Right renal cortex interstitium (tissue), 3 donors: ENCODE measurements around the gene OR6Q1. TPM values are rescaled to one million over a fixed set of nuclear protein-coding genes. Genes with fewer than 3 reads are reported as not detected.

Experiments
- DNase-seq, 3 donors: peaks; one replicate each; pipeline ENCODE4 v3.0.0-alpha.2; 2013; ENCODE audit warnings: low read depth in 3 of 3, low spot score in 2 of 3
- polyA plus RNA-seq, 3 donors: library from polyadenylated mRNA; unstranded; fragments of 120-200 nt; gene quantifications; one replicate each; pipeline ENCODE4 v1.2.1, GENCODE V29; 2013; ENCODE audit not compliant: insufficient read length in 3 of 3

Gene OR6Q1
- polyA plus RNA-seq, 3 donors = not detected

DNA sequence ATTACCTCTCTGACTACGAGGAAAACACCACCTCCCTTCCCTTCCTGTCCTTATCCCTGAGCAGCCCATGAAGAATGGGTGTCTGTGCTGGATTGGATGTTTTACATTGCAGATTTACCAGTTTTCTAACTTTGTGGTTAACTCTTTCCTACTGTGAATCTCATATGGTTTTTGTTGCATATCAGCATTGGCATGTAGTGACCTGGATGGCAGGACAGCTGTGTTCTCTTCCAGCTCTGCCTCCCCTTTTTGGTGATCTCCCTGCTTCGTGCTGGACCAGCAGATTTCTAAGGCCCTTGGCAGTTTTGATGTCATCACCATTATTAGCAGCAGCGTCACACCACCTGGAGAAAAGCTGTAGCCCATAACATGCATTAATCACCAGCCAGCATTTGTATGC is 26.7 kb downstream of the OR6Q1 start:
- no peak for DNase-seq

DNA sequence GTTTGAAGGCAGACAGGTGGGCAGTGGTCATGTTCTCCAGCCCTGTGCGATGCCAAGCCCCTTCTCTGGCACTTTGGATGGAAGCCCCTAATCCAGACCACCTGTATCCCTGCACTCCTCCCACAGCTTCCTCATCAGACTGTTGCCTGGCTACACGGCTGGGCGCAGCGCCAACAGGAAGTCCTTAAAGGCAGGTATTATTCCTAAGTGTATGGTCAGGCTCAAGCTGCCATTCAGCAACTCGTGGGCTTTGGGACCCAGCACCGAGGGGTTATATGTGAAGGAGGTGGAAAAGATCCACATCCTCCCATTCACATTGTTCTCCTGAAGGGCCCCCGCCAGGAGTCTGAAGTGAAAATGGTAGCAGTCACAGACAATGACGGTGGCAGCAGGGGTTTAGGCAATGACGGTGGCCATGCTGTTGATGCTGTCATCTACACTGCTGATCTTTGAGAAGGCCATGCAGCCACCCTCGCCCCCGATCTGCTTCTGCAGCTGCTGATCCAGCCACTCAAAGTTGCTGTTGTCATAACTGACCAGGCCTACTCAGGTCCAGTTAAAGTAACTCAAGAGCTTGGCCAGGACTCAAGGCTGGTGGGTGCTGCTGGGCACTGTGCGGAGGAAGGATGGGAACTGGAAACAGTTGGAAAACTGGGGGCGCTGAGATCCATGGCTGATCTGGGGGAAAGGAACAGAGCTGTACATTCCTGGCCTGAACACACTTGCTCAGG is 27.7 kb downstream of the OR6Q1 start:
- no peak for DNase-seq

- DNase-seq = no peak
These were observed 28.2 kb downstream of the OR6Q1 start for GRCh38 chr11:58059007-58059350.

DNA sequence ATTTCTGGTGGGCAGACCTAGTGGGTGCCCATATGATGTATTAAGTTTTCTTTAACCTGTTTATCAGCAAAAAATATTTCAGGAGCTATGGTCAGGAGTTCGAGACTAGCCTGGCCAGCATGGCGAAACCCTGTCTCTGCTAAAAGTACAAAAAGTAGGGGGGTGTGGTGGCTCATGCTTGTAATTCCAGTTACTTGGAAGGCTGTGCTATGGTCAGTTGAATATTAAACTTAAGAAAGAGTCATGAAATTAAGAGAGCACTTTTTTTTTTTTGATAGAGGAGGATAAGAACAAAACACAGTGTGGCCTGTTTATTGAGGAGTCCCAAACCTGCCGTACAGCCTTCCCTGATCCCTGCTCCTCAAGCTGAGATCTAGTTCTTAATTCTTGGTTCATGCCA is 29.8 kb downstream of the OR6Q1 start:
- no peak for DNase-seq

DNA sequence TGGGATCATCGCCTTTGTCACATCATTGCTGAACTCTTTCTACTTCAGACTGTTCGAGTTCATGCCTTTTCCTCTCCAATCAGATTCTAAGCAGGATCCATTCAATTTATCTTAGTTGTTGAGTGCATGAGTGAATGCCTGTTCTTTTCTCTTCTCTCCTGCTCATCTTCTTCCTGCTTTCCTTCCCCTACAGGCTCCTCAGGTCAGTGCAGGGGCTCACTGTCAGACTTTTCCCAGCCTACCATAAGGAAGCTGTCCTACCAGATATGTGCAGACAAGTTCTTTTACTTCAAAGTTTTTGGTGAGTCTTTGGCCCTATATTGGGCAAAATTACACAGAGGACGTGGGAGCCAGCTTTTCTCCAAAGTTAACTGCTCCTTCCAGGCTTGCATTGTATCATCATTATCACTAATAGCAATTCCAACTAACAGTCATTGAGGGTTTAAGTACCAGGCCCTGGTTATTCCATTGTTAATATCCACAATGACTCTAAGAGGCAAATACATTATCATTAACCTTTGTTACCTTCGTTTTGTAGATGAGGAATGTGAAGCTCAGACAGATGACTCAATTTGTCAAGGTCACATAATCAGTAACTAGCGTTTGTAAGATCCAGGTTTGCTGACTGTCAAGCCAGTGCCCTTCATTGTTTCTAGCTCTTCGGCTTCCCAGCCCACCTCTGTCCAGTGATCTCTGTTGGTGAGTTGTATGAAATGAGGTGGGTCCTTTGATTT is 30.4 kb downstream of the OR6Q1 start:
- DNase-seq = no peak

DNA sequence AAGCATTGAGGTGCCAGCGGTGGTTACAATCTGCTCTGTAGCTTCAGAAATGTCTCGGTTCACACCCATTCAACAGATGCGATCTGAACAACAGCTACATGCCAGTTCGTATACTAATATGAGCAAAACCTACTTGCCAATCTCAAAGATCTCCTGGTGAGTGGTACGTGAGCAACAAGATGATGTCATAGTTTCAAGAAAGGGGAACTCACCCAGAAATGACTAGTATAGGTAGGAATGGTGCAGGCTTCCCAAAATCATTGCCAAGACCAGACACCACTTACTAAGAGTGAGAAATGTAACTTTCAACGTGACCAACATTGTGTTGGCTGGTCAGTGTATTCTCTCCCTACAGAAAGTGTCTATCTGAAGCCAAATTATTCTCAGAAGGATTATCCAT is 31.1 kb downstream of the OR6Q1 start:
- DNase-seq = no peak

DNA sequence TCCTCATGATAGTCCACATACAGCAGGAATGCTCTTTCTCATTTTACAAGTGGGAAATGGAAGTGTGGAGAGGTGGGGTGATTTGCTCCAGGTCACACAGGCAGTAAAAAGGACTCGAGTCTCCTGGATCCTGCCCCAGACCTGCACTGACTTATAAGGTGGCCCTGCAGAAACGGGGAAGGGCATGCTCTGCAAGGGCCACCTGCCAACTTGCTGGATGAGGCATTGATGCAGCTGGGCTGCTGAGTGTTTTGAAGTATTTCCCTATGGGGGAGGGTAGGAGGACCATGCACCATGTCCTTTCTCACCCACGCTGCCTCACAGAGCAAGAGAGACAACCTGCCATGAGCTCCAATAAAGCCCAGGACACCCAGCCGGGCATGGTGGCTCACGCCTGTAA is 36.9 kb downstream of the OR6Q1 start:
- DNase-seq = no peak

GRCh38 chr11:58068655-58069054 is 37.9 kb downstream of the OR6Q1 start:
- no peak for DNase-seq

- no peak for DNase-seq
These were observed 39.8 kb downstream of the OR6Q1 start for GRCh38 chr11:58070585-58070984.

DNA sequence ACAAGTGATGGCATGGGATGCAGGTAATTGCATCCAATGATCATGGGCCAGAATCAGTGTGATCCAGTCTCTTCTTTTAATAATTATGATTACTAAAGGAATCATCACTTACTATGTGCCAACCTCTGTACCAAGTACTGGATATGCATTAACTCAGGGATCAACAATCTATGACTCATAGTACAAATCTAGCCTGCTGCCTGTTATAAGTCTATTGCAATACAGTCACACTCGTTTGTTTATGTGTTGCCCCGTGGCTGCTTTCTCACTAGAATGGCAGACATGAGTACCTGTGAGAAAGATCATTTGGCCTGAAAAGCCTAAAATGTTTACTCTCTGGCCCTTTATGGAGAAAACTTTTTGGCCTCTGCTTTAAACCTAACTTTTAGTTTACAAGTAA is 45.0 kb downstream of the OR6Q1 start:
- DNase-seq = no peak

Other genes with a start within 250 kb of the OR6Q1 start
- not detected for gene OR9Q1, start 7.1 kb upstream of the OR6Q1 start, polyA plus RNA-seq
- gene OR9I1, start 94.6 kb downstream of the OR6Q1 start, polyA plus RNA-seq = not detected
- gene OR9Q2, start 158.1 kb downstream of the OR6Q1 start, polyA plus RNA-seq = not detected
- not detected for gene OR1S2, start 173.2 kb downstream of the OR6Q1 start, polyA plus RNA-seq
- not detected for gene OR1S1, start 181.8 kb downstream of the OR6Q1 start, polyA plus RNA-seq
- gene OR10Q1, start 198.0 kb downstream of the OR6Q1 start, polyA plus RNA-seq = not detected
- gene OR10W1, start 237.3 kb downstream of the OR6Q1 start, polyA plus RNA-seq = not detected